GM18861 (cell line): ENCODE results near the gene EYS.
"Not testable (repeated sequence)": the region's sequence is repeated elsewhere in the genome, so short reads cannot be mapped to it uniquely, and the experiment has no call there.

Source experiments
- ATAC-seq: cut with Tn5 transposase; IDR thresholded peaks from one replicate; pipeline ENCODE4 v1.9.1; 2021; ENCODE audit not compliant: unreplicated experiment

EYS gene

DNA sequence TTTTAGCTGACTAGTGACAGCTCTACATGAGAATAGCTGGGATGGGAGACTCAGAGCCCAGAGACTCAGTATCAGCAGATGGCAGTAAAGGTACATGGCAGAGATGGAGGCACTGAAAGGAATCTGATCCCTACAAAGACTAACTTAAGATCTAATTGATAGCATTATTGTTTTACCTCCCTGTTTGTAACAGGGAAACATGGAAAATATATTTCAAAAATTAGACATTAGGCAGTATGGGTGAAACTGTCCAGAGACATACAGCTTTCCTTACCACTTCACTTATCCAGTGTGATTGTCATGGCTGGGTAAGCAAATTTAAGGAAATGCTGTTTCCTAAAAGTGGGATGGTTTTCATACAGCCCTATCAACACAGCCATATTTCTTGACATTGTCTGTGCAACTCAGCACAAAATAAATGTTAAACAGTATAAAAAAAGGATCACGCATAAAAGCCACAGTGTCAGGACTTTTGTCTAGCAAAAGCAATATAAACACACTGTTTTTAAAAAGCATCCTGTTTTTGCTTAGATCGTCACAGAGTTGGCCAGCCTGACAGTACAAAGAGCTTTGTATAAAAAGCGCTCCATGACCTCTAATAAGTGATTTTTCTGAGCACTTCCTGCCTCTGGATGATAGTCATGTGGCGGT, 1694.5 kb downstream of the EYS start:
- no peak for ATAC-seq

DNA sequence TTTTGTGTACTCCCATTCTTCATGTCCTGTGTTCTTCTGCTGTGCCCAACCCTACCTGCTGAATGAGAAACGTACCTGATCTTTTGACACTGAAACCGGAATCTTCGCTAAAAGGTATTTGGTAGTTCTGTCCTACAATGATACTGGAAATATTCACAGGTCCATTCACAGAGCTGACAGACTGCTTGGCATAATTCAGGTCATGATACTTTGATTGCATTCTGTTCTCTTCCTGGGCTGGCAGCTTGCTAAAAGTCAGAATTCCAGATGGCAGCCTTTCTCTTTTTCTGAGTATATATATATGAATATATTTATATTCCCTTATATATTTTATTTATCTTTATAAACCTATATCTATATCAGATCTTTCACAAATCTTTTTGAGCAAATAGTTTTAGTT, 1696.4 kb downstream of the EYS start:
- ATAC-seq = no peak

GRCh38 chr6:64010010-64010409, 1697.0 kb downstream of the EYS start:
- ATAC-seq = no peak

DNA sequence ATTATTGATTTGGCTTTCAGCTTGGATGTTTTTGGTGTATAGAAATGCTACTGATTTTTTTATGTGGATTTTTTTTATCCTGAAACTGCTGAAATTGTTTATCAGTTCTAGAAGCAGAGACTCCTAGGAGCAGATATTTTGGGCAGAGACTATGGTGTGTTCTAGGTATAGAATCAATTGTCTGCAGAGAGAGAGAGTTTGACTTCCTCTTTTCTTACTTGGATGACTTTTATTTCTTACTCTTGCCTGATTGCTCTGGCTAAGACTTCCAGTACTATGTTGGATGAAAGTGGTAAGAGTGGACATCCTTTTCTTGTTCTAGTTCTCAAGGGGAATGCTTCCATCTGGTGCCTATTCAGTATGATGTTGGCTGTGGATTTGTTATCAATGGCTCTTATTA, 1700.8 kb downstream of the EYS start:
- no peak for ATAC-seq

GRCh38 chr6:64000818-64001491, 1706.1 kb downstream of the EYS start:
- ATAC-seq = no peak

GRCh38 chr6:63999613-64000012, 1707.4 kb downstream of the EYS start:
- ATAC-seq = no peak

DNA sequence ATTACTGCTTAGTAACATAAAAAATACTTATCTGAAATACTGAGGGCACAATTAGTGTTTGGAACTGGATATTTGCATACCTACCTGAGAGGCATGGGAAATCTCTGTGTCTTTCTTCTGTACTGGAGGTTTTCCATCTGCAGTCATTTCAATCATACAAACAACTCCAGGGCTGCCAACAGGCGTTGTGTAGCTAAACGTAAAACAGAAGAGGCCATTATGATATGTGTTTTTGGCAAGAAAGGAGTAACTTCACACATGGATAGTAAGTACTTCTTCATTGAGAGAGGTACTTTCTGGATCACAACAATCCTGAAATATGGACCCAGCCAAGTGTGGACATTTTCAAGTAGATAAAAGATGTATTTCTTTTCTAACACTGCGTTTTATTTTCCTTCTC, 1708.0 kb downstream of the EYS start:
- no peak for ATAC-seq

DNA sequence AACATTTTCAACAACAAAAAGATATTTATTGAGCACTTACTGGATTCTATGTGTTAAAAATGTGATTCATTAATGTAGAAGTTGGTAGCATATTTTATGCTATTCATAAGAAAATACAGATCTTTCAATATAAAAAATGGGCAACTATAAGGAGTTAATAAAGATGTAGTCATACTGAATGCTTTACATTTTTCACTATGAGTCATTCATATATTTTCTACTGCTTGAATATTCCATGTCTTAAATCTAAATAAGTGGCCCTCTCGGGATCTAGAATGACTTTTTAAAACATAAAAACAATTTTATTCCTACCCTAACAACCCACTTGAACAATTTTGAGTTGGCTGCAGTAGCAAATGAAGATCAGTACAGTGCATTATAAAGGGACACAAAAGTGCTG, 1709.3 kb downstream of the EYS start:
- ATAC-seq = no peak

GRCh38 chr6:63997221-63997620, 1709.8 kb downstream of the EYS start:
- ATAC-seq = no peak

GRCh38 chr6:63985223-63985622, 1721.8 kb downstream of the EYS start:
- ATAC-seq = no peak

GRCh38 chr6:63975699-63976098, 1731.3 kb downstream of the EYS start:
- ATAC-seq = no peak

DNA sequence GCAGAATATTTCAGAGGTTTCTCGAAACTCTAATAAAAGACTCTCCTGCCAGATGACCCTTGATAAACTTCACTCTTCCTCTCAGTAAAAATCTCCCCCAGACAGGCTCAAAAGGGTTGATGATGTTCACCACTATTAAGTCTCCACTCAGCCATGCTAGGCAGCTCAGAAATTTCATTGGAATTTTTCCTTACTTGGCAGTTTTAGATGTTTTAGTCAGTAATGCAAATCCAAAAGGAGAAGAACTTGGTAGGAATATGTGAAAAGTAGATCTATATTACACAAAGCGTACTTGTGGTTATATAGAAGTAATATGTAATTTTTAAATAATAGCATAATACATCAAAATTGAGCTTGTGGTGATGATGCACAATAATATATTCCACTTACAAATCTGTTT, 1738.4 kb downstream of the EYS start:
- ATAC-seq = no peak

- ATAC-seq = no peak
Measured at GRCh38 chr6:63964366-63964765, 1742.7 kb downstream of the EYS start.

- ATAC-seq = no peak
Measured at GRCh38 chr6:63963769-63964315, 1743.2 kb downstream of the EYS start.

DNA sequence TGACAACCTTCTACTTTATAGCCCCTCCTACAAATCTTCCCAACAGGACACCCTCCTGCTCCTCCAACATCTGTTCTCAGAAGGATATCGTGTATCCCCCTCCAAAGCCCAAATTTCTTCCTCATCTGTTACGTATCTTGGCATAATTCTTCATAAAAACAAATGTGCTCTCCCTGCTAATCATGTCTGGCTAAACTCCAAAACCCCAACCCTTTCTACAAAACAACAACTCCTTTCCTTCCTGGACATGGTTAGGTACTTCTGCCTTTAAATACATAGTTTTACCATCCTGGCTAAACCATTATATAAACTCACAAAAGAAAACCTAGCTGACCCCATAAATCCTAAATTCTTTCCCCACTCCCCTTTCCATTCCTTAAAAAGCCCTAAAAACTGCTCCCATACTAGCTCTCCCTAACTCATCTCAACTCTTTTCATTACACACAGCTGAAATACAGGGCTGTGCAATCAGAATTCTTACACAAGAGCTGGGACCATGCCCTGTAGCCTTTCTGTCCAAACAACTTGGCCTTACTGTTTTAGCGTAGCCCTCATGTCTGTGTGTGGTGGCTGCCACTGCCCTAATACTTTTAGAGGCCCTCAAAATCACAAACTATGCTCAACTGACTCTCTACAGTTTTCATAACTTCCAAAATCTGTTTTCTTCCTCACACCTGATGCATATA, 1753.5 kb downstream of the EYS start:
- ATAC-seq = not testable (repeated sequence)

- ATAC-seq = no peak
Measured at GRCh38 chr6:63947792-63948529, 1759.1 kb downstream of the EYS start.

DNA sequence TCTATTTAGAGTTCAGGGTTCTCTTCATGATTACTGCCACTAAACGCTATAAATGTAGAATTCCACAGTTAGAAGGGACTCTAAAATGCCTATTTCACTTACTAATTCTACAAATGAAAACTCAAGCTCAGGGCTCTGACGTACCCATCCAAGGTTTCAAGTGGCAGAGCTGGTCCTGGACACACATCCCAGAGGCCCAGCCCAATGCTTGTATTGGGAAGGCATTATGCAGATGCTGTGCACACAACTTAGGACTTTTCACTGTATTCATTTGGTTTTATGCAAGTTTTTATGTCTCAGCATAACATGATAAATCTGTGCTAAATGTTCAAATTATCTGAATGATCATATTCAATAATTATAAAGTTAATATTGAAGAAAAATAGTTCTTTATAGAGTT, 1761.0 kb downstream of the EYS start:
- no peak for ATAC-seq

GRCh38 chr6:63943826-63944225, 1763.2 kb downstream of the EYS start:
- no peak for ATAC-seq

GRCh38 chr6:63941747-63942470, 1765.1 kb downstream of the EYS start:
- no peak for ATAC-seq

DNA sequence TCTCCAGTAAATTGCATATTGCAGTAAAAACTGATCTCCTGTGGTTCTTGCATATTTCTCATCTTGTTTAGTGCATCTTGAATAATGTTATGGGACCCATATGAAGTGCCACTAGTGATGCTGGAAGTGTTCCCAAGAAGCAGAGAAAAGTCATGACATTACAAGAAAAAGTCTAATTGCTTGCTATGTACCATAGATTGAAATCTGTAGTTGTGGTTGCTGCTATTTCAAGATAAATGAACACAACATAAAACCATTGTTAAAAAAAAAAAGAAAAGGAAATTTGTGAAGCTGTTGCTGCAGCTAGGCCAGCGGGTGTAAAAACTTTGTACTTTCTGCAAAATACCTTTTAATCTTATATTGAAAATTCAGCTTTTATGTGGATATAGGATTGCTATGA, 1767.0 kb downstream of the EYS start:
- ATAC-seq = no peak

GRCh38 chr6:63936399-63936798, 1770.6 kb downstream of the EYS start:
- ATAC-seq = no peak
